ENCODE measurements around the gene PRKCB.

The PRKCB gene

GRCh38 chr16:23945243-23945642 lies 109.5 kb downstream of the PRKCB start:
- DNase-seq = no peak

GRCh38 chr16:23947838-23948237 lies 112.1 kb downstream of the PRKCB start:
- DNase-seq = no peak

- no peak for DNase-seq
These were observed 113.2 kb downstream of the PRKCB start for GRCh38 chr16:23948949-23949411.

GRCh38 chr16:23949630-23950290 lies 114.0 kb downstream of the PRKCB start:
- no peak for DNase-seq

GRCh38 chr16:23950291-23950894 lies 114.6 kb downstream of the PRKCB start:
- no peak for DNase-seq

GRCh38 chr16:23950898-23951297 lies 115.1 kb downstream of the PRKCB start:
- no peak for DNase-seq

GRCh38 chr16:23952128-23952970 lies 116.6 kb downstream of the PRKCB start:
- no peak for DNase-seq

- no peak for DNase-seq
These were observed 117.2 kb downstream of the PRKCB start for GRCh38 chr16:23952971-23953300.

GRCh38 chr16:23953476-23953875 lies 117.7 kb downstream of the PRKCB start:
- DNase-seq = no peak

- DNase-seq = no peak
These were observed 119.3 kb downstream of the PRKCB start for GRCh38 chr16:23955088-23955487.

- DNase-seq = no peak
These were observed 121.5 kb downstream of the PRKCB start for GRCh38 chr16:23957287-23957686.

GRCh38 chr16:23959072-23959751 lies 123.4 kb downstream of the PRKCB start:
- no peak for DNase-seq

GRCh38 chr16:23959752-23960072 lies 123.9 kb downstream of the PRKCB start:
- DNase-seq = no peak

- no peak for DNase-seq
These were observed 124.5 kb downstream of the PRKCB start for GRCh38 chr16:23960081-23960885.

- DNase-seq = no peak
These were observed 126.2 kb downstream of the PRKCB start for GRCh38 chr16:23962001-23962400.

GRCh38 chr16:23964136-23964535 lies 128.4 kb downstream of the PRKCB start:
- DNase-seq = no peak

GRCh38 chr16:23965137-23965733 lies 129.5 kb downstream of the PRKCB start:
- no peak for DNase-seq

- DNase-seq = no peak
These were observed 131.0 kb downstream of the PRKCB start for GRCh38 chr16:23966597-23967394.

- DNase-seq = no peak
These were observed 132.0 kb downstream of the PRKCB start for GRCh38 chr16:23967775-23968174.

GRCh38 chr16:23968176-23968575 lies 132.4 kb downstream of the PRKCB start:
- DNase-seq = no peak

Data from NCI-H1417 treated with DMSO at 0.1 percent for 48 hours (cell line).